DMS53 (cell line): ENCODE measurements around the gene UMODL1.

Experiments
- DNase-seq: peaks from one replicate; lab custom pipeline; 2025; lab: John Stamatoyannopoulos, UW

Gene UMODL1

DNA sequence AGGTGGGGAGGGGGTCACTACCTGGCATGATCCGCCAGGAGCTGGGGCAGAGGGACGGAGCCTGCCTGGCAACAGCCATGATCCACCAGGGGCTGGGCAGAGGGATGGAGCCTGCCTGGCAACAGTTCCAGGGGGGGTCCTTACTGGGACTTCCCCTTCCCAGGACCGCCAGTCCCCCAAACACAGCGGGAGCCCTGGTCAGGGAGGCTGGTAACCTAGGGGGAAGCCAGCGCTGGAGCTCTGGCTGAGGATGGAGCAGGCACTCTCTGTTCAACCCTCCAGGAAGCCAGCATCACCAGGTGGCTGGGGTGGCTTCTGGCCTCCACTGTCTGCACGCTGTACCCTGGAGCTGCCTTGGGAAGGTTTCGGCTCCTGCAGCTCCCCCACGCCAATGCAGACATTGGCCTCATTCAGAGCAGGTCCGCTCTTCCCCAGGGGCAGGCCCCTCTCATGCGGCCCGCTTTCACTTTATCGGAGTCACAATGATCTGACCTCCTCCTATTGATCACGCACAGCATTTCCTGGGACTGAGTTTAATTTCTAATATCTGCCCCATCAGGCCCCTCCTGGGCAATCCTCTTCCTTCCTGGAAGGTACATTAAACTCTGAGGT, 79.5 kb downstream of the UMODL1 start:
- DNase-seq: no peak

DNA sequence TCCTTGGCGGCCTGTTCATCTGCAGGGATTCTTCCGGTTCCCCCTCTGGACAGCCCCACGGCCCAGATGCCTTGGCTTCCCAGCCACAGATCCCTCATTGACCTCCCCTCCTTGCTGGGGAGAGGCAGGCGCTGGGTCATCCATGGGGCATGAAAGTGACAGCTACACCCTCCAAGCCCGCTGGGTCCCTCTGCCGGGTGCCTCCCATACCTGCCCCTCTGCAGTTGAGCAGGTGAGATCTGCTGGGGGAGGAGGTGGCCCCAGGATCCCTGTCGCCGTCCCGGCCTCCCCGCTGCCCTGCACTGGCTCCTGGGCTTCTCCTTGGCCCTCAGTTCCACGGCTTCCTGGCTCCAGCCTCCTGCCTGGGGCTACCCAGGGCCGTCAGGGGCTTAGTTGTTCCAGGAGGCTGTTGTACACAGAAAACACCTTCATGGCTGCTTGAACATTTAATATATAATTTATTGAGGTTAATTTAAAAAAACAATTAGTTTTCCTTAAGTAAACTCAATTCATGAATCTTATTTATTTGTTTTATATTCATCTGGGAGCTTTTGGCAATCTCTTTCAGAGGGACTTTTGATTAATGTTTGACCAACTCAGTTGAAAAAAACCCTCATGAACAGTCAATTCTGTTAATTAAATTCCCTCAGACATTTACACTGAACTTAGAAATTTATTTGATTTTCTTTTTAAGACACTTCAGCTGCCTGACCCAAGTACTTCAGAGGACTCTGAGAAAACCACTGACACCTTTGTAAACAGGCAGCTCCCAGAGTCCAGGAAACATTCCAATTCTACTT, 80.2 kb downstream of the UMODL1 start:
- DNase-seq: peak; percentile 35

DNA sequence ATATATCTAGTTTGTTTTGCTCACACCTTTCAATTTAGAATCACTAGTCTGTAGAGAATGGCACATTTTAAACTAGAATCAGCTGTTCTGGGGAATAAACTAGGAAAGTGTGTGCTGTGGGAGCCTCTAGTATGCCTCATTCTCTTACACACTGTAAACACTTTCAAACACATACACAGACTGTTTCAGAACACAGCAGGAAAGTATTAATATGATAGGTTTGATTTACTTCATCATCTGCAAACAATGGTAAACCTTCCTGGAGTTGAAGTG, 80.8 kb downstream of the UMODL1 start:
- peak; percentile 35 for DNase-seq

DNA sequence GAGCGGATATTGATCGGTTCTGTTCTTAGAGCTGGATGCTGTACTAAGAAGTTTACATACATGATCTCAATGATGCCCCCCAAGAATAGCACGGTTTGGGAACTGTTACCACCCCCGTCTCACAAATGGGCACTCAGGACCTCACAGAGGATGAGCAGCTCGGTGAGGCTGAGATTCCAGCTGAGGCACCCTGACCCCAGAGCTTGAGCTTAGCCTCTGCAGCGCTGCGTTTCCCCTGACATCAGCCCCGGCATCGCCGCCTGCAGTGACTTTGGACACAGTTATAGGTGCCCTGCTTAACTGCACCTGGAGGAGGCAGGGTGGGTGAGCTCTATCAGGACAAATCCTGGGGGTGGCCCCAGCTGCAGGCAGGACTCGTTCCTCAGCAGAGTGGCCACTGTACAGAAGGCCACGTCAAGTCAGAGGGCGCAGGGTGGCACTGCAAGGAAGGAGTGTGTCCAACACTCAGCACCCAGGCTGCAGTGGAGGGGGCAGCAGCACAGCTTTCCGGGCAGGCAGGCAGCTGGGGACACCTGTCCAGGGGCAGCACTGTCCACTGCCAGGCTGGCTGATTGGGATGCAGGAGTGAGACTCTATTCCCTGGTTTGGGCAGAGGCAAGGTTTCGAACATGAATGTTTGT, 82.0 kb downstream of the UMODL1 start:
- DNase-seq: no peak

DNA sequence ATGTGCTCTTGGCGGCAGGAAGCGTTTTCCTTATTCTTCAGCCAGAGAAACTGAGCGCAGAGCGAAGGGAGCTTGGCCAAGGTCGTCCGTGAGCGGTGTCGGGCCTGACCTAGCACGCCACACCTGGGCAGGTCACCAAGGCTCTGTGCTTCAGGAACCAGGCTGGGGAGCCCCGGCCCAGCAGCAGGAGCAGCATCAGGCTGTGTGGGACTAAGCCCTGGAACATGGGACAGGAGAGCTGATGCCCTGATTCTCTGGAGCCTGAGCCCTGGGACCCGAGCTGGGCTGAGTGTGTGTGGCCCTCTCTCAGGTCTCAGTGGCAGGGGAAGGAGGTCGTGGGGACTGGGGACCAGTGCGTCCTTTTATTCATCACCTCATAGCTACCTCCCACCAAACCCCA, 82.6 kb downstream of the UMODL1 start:
- no peak for DNase-seq

DNA sequence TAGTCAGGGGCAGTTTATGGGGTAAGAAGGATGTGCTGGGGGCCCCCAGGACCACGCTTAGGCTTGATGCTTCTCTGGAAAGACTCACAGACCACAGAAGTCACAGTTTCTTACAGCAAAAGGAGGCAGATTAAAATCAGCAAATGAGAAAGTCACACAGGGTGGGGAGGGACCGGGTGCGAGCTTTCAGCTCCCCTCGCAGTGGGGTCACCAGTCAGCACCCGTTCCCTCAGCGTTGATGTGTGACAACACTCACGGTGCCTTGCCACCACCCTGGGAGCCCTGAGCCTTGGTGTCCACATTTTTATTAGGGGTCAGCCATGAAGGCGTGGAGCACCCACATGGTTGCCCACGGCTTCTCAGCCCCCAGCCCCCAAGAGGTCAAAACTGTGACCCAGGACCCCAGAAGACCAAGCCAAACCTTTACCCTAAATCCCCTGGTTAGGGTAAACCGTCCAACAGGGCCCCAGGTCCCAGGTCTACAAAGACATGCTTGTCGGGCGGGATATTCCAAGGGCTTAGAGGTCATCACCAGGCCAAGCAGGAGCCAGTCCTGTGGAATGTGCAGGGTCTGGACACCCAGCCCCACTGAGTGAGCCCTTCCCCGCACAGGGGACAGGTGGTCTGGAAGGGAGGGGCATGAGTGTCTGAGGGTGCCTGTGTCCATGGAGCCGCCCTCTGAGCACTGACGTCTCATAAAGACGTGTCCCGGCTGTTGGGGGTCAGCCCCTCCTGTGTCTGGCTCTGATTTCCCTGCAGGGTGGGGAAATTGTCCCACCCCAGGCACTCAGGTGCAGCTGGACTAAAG, 83.3 kb downstream of the UMODL1 start:
- DNase-seq: no peak

DNA sequence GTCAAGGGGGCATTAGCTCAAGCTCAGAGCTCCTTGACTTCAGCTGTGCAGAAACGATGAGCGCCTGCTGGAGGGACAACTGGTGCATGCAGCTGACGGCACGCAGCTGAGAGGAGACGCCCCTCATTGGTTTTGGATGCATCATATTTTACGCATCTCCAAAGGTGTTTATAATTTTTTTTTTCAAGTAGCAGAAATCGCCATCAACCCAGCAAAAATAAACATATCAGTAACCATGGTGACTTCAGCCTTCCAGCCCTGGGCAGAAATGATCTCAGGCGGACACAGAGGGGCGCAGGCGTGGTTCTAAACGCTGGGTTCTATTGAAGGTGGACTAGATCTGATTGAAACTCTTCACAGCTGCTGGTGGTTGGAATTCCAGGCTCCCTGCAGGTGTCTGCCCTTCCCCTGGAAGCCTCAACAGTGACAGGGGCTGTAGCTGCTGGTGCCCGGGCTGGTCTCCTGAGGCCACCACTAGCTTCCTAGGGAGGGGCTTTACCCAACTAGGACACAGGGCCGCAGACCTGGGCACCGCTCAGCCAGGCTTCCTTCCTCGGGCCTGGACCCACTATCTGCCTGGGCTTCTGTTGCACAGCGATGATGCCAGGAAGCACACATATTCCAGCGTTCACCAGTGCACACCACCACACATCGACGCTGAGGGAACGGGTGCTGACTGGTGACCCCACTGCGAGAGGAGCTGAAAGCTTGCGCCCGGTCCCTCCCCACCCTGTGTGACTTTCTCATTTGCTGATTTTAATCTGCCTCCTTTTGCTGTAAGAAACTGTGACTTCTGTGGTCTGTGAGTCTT, 84.1 kb downstream of the UMODL1 start:
- no peak for DNase-seq

DNA sequence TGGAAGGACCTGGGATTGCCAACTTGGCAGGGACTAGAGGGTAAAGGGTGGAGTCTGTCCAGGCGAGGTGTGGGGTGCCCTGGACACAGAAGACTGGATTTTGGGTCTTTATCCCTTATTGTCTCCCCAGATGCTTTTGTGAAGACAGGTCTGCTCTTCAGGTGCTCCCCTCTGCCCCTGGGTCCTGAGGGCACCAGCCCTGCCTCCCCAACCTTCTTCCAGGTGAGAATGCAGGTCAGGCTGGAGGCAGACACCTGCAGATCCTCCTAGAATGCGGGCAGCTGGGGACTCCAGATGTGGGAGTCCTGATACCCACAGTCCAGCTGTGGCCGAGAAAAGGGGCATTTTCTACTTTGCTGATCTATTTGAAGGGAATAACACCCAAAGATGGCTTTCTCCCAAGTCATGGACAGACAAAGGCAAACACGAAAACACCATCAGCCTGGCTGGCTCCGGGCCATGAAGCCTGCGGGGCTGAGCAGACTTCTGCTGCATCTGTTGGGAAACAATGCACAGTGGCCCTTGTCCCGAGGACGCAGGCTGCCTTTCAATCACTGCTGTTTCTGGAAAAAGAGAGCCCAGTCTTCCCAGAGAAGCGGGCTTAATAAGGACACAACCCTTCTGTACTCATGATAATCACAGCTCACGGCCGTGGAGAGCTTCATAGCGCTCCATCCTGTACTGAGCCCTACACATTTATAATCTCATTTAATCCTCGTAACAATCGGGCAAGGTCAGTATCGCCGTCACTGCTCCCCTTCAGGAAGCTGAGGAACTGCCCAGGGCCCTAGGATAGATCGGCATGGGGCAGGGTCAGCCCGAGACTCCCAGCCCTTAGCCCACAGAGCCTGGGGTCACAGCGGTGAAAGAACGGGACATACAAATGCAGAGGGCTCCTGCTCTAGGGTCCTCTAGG, 85.8 kb downstream of the UMODL1 start:
- no peak for DNase-seq

DNA sequence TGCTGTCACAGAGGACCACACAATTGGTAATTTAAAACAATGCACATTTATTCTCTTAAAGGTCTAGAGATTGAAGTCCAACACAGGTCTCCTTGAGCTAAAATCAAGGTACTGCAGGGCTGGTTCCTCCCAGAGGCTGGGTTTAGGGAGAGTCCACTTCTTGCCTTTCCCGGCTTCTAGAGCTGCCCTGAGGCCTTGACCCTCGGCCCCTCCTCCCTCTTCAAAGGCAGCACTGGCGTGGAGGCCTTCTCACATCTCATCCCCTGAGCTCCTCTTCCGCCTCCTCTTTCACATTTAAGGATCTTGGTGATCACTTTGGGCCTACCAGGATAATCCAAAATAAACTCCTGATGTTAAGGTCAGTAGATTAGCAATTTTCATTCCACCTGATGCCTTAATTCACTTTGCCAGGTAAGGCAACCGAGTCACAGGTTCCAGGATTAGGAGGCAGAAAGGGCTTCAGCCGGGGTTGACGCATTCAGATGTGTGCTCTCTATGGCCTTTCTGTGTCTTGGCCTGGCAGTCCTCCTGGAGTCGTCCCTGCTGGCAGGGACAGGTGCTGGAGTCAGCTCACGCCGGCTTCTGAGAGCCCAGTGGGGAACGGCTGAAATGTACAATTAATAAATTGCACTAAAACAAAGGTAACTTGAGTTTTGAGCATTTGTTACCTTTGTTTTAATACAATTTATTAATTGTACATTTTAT, 86.6 kb downstream of the UMODL1 start:
- no peak for DNase-seq

DNA sequence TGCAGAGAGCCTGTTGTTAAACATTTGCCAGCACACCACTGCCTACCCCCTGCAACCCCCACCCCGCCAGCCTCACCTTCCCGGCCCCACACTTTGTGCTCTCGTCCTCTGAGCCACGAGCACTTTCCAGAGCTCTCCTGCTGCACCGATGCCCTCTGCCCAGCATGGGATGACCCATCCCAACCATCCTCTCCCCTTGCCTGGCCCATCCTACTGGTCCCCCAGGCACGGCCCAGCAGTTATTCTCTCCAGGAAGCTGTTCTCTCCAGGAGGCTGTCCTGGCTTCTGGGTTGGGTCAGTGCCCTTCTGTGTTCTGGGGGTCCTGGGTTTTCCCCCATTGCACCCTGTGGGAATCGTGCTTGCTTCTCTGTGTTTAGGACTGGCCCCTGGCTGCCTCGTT, 87.7 kb downstream of the UMODL1 start:
- DNase-seq: no peak

DNA sequence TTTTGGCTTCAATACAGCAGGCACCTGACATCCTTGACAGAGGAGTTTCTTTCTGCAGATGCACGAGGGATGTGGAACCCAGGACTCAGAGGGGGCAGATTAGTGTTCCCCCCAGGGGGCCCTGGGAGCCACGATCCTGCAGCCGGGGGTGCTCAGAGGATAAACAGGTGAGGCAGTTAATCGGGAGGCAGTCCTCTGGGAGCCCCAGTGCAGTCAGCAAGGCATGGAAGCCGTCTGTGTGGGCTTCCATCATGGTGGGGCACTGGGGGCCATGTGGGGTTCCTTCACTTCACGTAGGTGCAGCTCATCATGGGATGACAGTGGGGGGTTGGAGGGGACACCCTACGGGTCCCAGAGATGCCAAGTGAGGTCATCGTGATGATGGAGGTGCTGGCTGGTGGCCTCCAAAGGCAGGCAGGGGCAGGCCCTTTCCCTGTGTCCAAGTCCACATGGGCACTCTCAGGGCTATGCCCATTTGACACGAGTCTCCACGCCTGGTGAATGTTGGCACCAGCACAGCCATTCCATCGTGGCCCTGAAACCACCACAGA, 88.5 kb downstream of the UMODL1 start:
- no peak for DNase-seq

DNA sequence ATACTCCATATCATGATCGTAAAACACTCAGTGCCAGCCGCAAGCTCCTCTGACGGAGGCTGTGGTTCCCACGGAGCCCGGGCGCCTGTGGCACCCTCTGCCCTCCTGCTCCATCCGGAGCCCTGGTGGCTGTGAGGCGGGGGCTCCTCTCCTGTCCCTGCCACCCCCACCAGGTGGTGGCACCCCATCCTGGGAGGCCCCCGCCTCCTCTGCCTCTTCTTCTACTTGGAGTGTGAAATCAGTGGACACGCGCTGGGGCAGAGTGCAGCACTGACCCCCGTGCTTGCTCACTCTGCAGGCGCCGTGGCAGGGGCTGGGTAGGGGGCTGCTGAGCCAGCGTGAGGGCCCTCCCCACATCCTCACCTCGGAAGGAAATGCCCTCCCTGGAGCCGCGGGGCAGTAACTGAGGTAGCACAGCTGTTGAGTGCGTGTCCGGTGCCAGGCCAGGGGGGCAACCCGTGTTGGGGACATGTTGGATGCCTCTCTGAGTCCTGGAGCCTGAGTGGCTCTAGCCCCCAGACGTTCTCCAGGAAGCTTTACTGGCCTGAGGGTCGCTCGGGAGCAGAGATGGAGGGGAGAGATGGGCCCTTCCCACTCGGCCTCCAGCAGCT, 89.1 kb downstream of the UMODL1 start:
- DNase-seq: no peak

DNA sequence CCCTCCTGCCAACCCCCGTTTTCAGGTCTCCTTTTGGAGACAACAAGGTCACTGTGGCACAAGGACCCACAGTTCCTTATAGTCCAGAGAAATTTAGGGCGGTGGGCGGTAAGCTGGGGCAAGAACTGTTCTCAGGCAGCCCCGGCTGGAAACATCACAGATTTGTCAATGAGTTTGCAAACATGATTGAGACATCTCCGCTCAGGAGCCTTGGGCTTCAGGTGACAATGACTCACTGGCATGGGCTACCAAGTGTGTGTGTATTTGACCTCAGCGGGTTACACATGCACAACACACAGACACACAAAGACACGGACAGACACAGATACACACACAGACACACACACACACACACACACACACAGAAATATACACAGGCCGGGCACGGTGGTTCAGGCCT, 89.6 kb downstream of the UMODL1 start:
- no peak for DNase-seq

DNA sequence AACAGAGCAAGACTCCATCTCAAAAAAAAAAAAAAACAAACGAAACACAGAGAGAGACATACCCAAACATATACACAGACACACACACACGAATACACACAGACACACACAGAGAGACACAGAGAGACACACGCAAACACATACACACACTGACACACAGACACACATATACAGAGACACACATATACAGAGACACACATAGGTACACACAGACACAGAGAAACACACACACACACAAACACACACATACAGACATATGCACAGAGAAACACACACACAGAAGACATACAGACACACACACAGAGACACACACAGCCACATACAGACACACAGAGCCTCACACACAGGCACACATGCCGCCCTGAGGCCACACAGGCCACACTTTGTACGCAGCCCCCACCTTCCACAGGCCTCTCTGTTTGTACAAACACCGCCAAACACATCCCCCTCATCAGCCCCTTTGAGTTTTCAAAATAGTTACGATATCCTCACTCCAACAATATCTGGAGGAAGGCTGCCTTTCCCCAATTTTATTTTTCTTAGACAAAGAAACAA, 90.4 kb downstream of the UMODL1 start:
- DNase-seq: no peak

DNA sequence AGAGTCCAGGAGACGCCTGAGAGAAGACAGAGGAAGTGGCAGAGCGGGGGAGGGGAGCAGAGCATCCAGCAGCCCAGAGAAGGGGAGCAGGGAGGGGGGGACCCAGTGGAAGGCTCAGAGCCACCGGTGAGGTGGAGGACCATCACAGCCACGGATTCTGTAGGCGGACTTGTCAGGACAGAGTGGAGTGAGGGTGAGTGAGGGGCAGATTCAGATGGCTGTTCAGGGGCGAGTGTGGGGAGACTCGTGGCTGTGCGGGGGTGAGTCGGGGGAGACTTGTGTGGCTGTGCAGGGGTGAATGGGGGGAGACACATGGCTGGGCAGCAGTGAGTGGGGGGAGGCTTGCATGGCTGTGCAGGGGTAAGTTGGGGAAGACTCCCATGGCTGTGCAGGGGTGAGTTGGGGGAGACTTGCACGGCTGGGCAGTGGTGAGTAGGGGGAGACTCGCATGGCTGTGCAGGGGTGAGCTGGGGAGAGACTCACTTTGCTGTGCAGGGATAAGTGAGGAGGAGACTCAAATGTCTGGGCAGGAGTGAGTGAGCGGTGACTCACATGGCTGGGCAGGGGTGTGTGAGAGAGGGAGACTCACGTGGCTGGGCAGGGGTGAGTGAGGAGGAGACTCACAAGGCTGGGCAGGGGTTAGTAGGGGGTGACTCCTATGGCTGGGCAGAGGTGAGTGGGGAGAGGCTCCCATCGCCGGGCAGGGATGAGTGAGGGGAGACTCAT, 91.0 kb downstream of the UMODL1 start:
- DNase-seq: no peak

DNA sequence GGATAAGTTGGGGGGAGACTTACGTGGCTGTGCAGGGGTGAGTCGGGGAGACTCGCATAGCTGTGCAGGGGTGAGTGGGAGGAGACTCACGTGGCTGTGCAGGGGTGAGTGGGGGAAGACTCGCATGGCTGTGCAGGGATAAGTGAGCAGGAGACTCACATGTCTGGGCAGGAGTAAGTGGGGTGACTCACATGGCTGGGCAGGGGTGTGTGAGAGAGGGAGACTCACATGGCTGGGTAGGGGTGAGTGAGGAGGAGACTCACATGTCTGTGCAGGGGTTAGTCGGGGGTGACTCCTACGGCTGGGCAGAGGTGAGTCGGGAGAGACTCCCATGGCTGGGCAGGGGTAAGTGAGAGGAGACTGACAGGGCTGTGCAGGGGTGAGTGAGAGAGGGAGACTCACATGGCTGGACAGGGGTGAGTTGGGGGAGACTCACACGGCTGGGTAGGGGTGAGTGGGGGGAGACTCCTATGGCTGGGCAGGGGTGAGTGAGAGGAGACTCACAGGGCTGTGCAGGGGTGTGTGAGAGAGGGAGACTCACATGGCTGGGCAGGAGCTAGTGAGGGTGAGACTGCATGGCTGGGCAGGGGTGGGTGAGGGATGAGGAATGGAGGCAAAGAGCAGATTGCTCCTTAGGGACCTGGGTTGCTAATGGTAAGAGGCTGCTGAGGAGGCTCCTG, 91.9 kb downstream of the UMODL1 start:
- peak; percentile 34 for DNase-seq

DNA sequence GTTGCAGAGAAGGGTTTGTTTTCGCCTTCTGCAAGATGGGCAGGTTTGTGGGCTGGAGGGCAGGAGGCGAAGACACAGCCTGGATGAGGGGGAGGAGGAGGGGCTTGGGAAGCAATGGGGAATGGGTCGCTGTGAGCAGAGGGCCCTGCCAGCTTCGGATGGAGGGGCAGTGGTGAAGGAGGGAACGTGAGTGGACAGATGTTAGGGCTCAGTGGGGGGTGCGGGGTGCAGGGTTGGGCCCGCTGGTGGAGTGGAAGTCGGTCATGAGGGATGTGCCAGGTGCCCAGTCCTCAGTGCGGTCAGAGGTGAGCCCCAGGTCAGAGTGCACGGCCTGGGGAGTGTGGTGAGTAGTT, 92.4 kb downstream of the UMODL1 start:
- DNase-seq: no peak
